ENCODE data around the gene TRMT44.

TRMT44 gene, protein sequence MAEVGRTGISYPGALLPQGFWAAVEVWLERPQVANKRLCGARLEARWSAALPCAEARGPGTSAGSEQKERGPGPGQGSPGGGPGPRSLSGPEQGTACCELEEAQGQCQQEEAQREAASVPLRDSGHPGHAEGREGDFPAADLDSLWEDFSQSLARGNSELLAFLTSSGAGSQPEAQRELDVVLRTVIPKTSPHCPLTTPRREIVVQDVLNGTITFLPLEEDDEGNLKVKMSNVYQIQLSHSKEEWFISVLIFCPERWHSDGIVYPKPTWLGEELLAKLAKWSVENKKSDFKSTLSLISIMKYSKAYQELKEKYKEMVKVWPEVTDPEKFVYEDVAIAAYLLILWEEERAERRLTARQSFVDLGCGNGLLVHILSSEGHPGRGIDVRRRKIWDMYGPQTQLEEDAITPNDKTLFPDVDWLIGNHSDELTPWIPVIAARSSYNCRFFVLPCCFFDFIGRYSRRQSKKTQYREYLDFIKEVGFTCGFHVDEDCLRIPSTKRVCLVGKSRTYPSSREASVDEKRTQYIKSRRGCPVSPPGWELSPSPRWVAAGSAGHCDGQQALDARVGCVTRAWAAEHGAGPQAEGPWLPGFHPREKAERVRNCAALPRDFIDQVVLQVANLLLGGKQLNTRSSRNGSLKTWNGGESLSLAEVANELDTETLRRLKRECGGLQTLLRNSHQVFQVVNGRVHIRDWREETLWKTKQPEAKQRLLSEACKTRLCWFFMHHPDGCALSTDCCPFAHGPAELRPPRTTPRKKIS

DNA sequence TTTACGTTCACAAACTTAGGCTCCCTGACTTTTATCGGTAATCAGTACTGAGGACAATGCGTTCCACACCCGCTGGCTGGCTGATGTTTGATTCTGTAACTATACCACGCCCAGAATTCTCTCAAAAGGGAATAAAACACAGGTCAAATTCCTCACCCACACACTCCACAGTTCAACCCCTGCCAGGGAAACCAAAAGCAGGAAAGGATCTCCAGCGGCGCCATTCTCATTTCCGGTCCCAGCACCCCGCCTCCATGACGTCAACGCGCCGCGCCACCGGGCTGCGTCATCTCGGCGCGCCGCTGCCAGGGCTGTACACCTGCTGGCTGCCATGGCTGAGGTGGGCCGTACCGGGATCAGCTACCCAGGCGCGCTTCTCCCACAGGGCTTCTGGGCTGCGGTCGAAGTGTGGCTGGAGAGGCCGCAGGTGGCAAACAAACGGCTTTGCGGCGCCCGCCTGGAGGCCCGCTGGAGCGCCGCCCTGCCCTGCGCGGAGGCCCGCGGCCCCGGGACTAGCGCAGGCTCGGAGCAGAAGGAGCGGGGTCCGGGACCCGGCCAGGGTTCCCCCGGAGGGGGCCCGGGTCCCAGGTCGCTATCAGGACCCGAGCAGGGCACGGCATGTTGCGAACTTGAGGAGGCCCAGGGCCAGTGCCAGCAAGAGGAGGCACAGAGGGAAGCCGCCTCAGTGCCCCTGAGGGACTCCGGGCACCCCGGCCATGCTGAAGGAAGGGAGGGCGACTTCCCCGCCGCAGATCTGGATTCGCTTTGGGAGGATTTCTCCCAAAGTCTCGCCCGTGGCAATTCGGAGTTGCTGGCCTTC lies at the start of gene TRMT44, which contains the start of gene ACOX3:
TSS of gene TRMT44 (plus strand) at position 286 of the 820 bp plus-strand sequence. CDS start at position 332, 46 bp downstream.
TSS of gene ACOX3 (minus strand) at position 232 of the 820 bp plus-strand sequence. CDS start 24,202 bp downstream, outside the sequence.
- peak; percentile 90 to 96 (median 95) for DNase-seq (ENCODE audit: low read depth in 3 of 3)

DNA sequence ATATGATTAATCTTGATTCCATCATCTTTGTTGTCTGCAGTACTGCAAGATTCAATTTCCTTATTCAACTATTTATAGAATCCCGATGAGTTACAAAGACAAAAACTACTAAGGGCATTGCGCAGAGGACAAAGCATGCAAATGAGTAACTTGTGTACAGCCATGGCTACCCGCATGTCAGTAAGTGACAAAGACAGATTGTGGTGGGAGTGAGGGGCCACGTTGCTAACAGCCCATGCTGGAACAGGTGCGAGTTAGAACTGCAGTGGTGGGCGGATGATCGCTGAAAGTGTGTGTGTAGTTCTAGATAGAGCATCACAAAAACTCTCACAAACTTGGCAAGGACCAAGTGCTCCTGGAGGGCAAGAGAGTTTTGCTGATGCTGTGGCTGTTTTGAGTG lies 49.5 kb upstream of the TRMT44 start:
- no peak for DNase-seq (ENCODE audit: low read depth in 3 of 3)

DNA sequence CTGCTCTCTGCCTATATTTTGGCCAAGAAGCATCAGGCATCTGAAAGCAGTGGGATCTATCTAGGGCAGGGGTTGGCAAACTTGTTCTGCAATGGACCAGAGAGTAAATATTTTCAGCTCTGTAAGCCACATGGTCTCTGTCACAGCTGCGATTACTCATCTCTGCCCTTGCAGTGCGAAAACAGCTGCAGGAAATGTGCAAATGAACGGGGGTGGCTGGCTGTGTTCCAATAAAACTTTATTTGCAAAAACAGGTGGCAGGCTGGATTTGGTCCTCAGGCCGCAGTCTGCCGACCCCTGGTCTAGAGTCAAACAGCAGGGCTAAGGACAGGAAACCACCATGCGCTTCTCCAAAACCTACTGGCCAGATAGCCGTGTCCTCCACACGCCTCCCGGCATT lies 48.6 kb upstream of the TRMT44 start:
- no peak for DNase-seq (ENCODE audit: low read depth in 3 of 3)

DNA sequence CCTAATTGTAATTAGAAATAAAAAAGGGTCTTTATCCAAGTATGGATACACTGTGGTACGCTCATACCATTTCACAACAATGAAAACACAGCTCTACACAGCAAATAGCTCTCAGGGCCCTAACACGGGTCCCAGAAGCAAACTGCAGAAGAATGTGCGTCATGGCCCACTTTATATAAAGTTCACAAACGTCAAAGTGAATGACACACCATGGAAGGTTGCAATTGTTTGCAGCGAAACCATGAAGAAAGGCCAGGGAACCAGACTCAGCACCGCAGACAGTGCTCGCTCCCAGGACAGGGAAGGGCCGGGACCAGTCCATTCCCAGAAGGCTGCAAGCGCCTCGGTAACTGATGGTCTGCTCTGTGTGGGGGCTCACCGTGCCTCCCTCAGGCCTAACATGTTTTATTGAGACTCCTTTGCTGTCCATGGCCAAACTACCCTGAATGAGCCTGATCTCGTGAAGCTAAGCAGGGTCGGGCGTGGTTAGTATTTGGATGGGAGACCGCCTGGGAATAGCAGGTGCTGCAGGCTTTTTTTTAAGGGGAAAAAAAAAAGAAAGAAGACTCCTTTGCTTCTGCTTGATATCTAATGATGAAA lies 47.9 kb upstream of the TRMT44 start:
- no peak for DNase-seq (ENCODE audit: low read depth in 3 of 3)

DNA sequence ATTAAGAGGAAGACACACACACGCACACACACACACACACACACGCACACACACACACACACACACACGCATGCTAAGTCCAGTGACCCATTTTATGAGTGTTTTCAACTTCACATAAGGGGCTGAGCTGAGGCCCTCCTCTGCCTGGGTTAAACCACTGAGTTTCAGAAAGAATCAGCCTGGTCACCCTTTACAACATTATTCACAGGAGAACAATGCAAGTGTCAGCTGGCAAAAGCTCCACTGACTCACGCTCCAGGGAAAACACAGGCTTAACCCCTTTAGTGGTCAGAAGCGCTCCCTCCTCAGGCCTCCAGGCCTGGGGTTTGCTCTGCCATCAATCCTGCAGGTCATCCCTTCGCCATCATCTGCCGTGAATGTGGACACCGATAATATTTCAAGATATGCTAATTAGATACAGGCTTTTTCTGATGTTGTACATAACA lies 47.0 kb upstream of the TRMT44 start:
- no peak for DNase-seq (ENCODE audit: low read depth in 3 of 3)

DNA sequence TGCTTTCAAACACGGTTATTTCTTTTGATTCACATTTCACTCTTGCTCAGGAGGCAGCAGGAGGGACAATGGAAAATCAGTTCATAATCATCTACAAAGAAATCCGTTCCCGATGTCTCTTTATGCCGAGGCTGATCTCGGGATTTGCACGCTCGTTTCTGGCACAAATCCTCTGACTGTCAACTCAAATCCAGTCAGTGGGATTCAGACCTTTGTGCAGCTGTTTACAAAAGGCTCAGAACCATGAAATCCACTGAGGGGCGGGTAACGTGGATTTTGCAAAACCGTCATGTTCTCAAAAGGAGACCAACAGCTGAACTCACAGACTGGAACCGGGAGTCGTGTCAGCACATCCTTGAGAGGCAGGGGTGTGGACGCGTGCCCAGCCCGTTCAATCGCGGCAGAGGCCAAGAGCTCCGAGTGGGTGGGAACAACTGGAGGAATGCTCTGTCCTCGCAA lies 46.5 kb upstream of the TRMT44 start:
- DNase-seq (ENCODE audit: low read depth in 3 of 3): no peak

DNA sequence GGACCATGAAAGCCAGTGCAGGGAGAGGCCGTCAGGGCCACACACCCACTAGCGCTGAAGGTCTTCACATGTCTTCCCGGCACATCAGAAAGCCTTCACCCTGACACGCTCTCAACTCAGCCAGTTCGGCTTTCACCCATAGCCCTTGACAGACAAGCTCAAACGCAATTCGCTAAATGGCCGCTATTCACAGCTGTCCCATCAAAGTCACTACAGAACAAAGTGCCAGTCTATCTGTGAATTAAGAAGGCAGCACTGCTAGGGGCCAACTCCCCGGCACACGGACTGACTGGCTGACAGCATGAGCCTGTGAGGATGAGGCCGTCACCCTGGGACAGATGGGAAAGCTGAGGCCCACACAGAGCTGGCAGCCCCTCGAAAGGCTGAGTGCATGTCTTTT lies 45.8 kb upstream of the TRMT44 start:
- no peak for DNase-seq (ENCODE audit: low read depth in 3 of 3)

DNA sequence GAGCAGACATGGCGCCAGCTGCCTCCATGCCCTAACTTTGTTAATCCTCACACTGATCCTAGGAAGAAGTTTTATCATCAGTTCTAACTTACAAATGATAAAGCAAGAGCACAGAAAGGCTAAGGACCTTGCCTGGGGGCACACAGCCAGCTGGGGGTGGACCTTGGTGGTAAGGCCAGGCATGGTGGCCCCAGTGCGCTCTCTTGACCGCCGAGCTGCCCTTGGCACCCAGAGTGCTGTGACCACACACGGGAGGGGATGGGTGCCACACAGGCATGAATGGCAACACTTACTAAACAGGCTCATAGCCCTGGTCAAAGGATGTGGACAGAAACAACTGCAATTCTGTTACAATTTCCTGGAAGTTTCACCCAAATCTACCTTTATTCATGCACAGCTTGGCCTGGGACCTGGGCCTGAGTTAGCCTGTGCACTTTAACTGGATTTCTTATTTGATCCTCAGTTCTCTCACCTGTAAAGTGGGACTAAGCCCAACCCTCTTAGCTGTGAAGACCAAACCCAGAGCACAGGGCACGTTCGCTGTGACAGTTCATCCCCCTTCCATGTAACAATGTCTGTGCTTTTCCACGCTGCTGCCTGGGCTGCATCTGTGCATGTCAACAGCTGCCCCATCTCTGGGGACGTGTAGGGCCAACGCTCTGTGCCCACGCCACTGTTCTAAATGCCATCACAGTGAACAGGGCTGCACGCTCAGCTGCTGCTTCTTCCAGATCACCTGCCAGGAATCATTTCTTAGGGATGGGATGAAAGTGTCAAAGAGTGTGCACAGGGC lies 44.9 kb upstream of the TRMT44 start:
- no peak for DNase-seq (ENCODE audit: low read depth in 3 of 3)

DNA sequence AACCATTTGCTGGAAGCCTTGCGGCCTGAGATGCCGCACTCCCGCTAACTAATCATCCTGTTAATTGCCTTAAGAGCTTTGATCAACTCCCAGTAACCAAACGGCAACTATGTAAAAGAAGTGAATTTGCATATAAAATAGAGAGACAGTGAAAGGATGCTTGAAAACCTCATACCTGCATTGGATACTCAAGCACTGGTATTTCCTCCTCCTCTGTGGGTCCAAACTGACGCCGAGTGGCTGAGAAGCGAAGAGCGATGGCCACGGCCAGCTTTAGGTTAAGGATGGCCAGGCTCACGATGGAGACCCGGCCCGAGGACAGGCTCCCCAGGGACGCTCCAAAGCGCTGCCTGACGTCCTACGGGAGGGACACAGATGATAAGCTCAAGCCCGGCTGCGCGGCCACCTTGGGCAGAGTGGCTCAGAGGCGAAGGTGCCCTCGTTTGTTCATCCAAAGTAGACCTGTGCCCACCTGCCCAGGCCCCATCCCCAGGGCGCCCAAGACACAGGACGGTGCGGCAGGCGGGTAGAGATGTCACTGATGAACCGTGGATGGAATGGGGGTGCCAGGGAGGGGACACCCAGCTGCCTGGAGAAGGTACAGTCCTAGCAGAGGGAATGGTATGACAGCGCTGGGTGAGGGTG lies 43.7 kb upstream of the TRMT44 start:
- no peak for DNase-seq (ENCODE audit: low read depth in 3 of 3)

DNA sequence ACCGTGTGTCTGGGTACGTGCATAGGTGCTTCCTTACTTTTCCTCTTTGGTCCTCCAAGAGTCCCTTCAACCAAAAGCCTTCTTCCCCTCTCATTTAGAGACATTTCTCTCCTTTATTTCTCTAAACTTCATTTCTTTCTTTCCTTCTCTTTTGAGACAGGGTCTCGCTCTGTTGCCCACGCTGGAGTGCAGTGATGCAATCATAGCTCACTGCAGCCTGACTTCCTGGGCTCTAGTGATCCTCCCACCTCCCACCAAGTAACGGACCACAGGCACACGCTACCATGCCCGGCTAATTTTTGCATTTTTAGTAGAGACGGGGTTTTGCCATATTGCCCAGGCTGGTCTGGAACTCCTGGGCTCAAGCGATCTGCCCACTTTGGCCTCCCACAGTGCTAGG lies 42.2 kb upstream of the TRMT44 start:
- DNase-seq (ENCODE audit: low read depth in 3 of 3): no peak

DNA sequence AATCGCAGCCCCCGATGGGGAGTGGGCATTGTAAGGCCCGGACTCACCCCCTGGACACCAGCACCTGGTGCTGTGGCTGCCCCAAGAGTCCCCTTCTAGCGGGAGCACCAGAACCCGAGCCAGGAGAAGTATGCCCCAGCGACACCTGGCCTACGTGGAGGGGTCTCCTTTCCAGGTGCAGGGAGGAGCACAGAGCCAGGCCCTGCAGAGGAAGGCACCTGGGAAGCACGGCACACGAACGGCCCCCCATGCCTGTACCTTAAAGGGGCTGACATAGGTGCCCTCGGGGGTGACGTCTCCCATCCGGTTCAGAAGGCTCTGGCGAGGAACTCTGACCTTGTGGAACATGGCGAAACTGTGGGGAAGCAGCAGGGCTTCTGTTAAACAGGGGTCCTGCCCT lies 41.3 kb upstream of the TRMT44 start:
- no peak for DNase-seq (ENCODE audit: low read depth in 3 of 3)

DNA sequence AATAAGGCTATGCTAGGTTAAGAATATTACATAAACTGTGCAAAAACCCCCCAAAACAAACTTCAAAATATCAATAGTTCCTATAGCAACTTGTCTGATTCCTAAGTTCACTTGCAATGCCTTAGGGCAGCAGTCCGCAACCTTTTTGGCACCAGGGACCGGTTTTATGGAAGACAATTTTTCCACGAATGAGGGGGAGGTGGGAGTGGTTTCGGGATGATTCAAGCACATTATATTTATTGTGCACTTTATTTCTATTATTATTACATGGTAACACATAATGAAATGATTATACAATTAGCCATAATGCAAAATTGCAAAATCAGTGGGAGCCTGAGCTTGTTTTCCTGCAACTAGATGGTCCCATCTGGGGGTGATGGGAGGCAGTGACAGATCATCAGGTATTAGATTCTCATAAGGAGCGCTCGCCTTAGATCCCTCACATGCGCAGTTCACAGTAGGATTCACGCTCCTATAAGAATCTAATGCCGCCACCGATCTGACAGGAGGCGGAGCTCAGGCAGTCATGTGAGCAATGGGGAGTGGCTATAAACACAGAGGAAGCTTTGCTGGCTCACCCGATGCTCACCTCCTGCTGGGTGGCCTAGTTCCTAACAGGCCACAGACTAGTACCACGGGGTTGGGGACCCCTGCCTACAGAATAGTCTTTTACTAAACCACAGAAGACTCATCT lies 39.8 kb upstream of the TRMT44 start:
- no peak for DNase-seq (ENCODE audit: low read depth in 3 of 3)

DNA sequence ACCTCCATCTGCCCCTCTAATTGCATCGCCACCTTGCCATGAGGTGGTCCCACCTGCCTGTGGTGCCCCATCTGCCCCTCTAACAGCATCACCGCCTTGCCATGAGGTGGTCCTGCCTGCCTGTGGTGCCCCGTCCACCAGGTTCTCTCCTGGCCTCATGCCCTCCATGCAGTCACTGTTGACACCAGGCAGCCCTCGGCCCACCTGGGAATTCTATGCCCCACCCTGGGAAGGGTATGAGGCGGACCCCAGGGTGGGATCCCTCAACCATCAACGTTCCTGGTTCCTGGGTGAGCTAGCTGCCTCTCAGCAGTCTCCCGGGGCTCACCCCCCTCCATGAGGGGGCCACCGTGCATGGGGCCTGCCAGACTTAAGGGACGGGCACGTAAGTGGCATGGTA lies 38.9 kb upstream of the TRMT44 start:
- no peak for DNase-seq (ENCODE audit: low read depth in 3 of 3)

DNA sequence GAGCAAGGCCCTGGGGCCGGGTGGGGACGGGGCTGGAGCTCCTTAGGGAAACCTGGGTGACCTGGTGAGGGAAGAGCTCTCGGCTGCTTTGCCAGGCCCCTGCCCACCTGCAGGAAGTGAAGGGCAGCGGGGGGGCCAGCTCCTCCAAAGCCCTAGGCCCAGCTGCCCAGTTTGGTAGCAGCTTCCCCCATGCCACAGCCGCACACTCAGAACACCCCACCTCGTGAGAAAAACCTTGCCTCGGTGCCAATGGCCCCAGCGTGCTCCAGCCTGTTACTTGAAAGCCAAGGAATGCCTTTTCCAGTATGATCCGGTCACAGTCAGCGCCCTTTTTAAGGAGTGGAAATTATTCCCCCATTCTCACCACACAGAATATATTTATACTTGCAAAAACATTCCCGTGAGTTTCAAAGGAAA lies 38.4 kb upstream of the TRMT44 start:
- no peak for DNase-seq (ENCODE audit: low read depth in 3 of 3)

DNA sequence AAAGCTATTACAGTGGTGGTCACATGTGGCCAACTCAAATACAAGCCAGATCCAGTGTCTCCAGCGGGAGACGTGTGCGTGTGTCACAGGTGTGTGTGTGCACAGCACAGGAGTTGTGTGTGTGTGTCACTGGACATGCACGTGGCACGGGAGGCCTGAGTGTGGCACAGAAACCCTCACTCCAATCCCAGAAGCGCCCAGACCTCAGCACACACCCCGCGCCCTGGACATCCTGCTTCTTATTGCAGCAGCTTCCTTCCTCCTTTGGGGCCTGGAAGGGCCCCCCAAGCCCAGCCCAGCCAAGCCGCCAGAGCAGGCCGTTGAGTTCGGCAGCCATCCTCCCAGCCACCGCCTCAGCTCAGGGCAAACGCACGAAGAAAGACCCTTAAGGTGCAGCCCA lies 37.9 kb upstream of the TRMT44 start:
- DNase-seq (ENCODE audit: low read depth in 3 of 3): no peak

DNA sequence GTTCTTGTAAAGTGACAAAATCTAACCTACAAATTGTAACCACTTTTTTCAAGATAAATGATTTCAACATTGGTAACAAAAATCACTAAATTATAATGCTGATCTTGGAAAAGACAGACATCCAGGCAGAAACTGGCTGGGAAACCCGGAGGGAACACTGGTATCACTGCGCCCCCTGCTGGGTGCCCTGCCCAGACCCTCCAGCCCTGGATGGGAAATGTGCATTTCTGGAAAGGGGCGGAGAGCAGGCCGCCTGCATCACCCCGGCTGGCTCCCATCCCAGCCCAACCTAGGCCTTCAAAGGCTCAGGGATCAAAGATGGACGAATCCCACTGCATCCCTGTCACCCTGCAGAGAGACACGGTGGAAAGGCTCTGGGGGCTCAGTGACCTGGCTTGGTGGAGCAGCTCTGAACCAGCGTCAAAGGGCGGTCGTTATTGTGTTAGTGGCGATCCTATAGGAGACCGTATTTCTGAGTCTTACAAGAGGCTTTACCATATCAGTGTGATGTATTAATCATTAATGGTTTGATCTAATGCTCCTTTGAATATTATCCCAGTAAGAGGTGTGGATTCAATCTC lies 37.3 kb upstream of the TRMT44 start:
- peak in 2 of 3 experiments; percentile 23 to 33 for DNase-seq (ENCODE audit: low read depth in 3 of 3)

DNA sequence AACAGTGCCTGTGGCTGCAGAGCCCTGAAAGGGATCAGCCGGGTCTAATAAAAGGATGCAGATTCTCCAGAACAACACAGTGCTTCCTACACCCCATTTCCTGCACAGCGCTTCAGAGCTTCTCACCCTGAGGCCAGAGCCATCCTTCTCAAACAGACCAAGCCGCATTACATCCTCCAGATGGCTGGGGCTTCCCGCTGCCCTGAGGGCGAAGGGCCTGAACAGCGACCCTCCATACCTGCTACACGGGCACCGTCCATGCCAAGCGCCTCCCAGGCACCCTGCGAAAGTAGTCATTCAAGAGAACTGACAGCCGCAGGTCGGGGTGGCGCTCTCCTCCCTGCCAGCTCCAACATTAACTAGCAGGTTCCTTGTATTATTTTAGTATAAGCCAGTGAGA lies 36.6 kb upstream of the TRMT44 start:
- DNase-seq (ENCODE audit: low read depth in 3 of 3): no peak

DNA sequence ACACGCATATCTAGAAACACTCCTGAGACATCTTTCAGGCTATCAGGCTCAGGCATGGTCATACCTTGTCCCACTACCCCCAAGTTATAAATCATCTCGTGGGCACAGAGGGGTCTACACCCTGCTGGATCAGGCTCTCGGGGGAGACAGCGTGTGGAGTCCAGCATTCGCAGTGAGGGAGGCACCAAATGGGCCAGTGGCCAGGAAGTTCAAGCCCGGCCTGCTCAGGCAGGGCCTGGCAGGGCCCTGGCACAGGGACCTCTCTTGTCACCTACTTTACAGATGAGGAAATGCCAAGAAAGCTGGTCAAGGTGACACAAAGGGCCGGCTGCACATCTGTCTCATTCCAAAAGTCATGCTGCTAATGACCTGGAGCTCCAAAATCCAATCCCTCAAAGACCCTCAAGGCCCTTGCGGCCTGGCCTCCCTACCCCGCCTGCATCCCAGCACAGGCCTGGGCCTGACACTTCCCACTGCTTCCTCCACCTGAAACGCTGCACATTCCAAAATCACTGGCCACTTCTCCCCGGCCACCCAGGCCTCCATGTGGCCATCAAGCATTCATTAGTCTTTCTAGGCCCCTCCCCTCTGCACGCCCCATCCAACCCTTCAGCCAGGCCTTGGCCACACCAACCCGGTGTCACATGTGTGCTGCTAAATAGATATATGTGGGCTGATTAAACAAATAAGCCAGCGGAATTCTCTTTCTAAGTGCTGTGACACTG lies 35.6 kb upstream of the TRMT44 start:
- no peak for DNase-seq (ENCODE audit: low read depth in 3 of 3)

DNA sequence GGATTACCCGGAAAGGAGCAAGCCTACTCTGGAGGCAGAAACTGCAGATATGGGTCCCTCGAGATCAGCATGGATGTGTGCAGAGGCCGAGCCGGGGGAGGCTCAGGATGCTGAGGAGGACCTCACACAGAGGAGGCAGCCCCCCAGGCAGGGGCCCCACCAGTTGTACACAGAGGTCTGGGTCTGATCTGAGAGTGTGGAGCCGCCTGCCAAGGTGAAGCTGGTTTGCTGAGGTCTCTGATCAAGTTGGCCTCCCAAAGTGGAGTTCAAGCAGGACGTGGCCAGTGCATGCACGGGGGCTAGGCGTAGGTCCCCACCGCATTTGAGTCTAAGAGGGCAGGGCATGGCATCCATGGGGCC lies 35.1 kb upstream of the TRMT44 start:
- no peak for DNase-seq (ENCODE audit: low read depth in 3 of 3)

Measured in stimulated activated CD4-positive, alpha-beta T cell treated with anti-CD3 and anti-CD28 coated beads, TNF-alpha, amount 100 ng/mL, for 4 hours (primary cell).